Neuron (in vitro differentiated cells): ENCODE results near the gene DES.
"Not testable (repeated sequence)": the region's sequence is repeated elsewhere in the genome, so short reads cannot be mapped to it uniquely, and the experiment has no call there.

Experiments
- H2AFZ ChIP-seq: one replicate; pipeline ENCODE4 v1.6.1; 2013; ENCODE audit warnings: low read depth, mild to moderate bottlenecking, inconsistent platforms, low read length, moderate library complexity
- H3K27me3 ChIP-seq: one replicate; pipeline ENCODE4 v1.6.1; 2013; ENCODE audit warnings: low read length; ENCODE audit not compliant: insufficient read depth
- H3K36me3 ChIP-seq: one replicate; pipeline ENCODE4 v1.6.1; 2013; ENCODE audit warnings: low read length; ENCODE audit not compliant: insufficient read depth
- H3K4me1 ChIP-seq: one replicate; pipeline ENCODE4 v1.6.1; 2013; ENCODE audit warnings: low read length; ENCODE audit not compliant: insufficient read depth
- H3K4me3 ChIP-seq: 2 replicates; pipeline ENCODE4 v1.5.1; 2013; ENCODE audit warnings: mild to moderate bottlenecking, low read length, moderate library complexity
- H3K9me3 ChIP-seq: one replicate; pipeline ENCODE4 v1.6.1; 2013; ENCODE audit warnings: low read length

Gene DES

GRCh38 chr2:219388121-219388906 lies 29.9 kb upstream of the DES start:
- H3K36me3 ChIP-seq = peaks cover 7% of the 10 kb centered on the region
- no peaks in the 10 kb centered on the region for H3K27me3 ChIP-seq
- H3K4me1 ChIP-seq = peaks cover 12% of the 10 kb centered on the region
- H2AFZ ChIP-seq = peak overlapping the region; percentile 47
- H3K9me3 ChIP-seq = no peaks in the 10 kb centered on the region
- H3K4me3 ChIP-seq = peak overlapping the region; percentile 39

- Histone ChIP-seq H3K9me3 (no peaks in the 10 kb centered on the region), H3K27me3 (no peaks in the 10 kb centered on the region), H2AFZ (peak overlapping the region; percentile 47), H3K4me3 (peak overlapping the region; percentile 39), H3K4me1 (peaks cover 12% of the 10 kb centered on the region), H3K36me3 (peaks cover 2% of the 10 kb centered on the region)
Measured at GRCh38 chr2:219388907-219389156, 29.3 kb upstream of the DES start.

- Histone ChIP-seq H3K36me3 (no peaks in the 10 kb centered on the region), H3K4me3 (no peak overlapping the region), H3K27me3 (peaks cover 9% of the 10 kb centered on the region), H3K4me1 (no peaks in the 10 kb centered on the region), H3K9me3 (no peaks in the 10 kb centered on the region), H2AFZ (no peak overlapping the region)
Measured at GRCh38 chr2:219392754-219393153, 25.4 kb upstream of the DES start.

- H2AFZ ChIP-seq, H3K27me3 ChIP-seq, H3K4me3 ChIP-seq, H3K4me1 ChIP-seq, H3K9me3 ChIP-seq, H3K36me3 ChIP-seq: not testable (repeated sequence)
Measured at GRCh38 chr2:219395056-219395455, 23.1 kb upstream of the DES start.

GRCh38 chr2:219395609-219396008 lies 22.6 kb upstream of the DES start:
- no peak overlapping the region for H3K4me3 ChIP-seq
- no peaks in the 10 kb centered on the region for H3K36me3 ChIP-seq
- no peak overlapping the region for H2AFZ ChIP-seq
- H3K4me1 ChIP-seq = no peaks in the 10 kb centered on the region
- H3K9me3 ChIP-seq = no peaks in the 10 kb centered on the region
- H3K27me3 ChIP-seq = peaks cover 12% of the 10 kb centered on the region

GRCh38 chr2:219396863-219397457 lies 21.2 kb upstream of the DES start:
- Histone ChIP-seq H3K36me3 (no peaks in the 10 kb centered on the region), H3K4me3 (no peak overlapping the region), H3K9me3 (no peaks in the 10 kb centered on the region), H2AFZ (no peak overlapping the region), H3K27me3 (peaks cover 12% of the 10 kb centered on the region), H3K4me1 (no peaks in the 10 kb centered on the region)

GRCh38 chr2:219398721-219399363 lies 19.3 kb upstream of the DES start:
- Histone ChIP-seq H3K4me3 (no peak overlapping the region), H3K27me3 (peaks cover 15% of the 10 kb centered on the region), H2AFZ (no peak overlapping the region), H3K36me3 (no peaks in the 10 kb centered on the region), H3K9me3 (no peaks in the 10 kb centered on the region), H3K4me1 (peaks cover 6% of the 10 kb centered on the region)

GRCh38 chr2:219399716-219400478 lies 18.3 kb upstream of the DES start:
- H3K4me1 ChIP-seq = peaks cover 6% of the 10 kb centered on the region
- H3K4me3 ChIP-seq = no peak overlapping the region
- H3K36me3 ChIP-seq = no peaks in the 10 kb centered on the region
- peaks cover 17% of the 10 kb centered on the region for H3K27me3 ChIP-seq
- H2AFZ ChIP-seq = no peak overlapping the region
- H3K9me3 ChIP-seq = no peaks in the 10 kb centered on the region

- Histone ChIP-seq H3K27me3 (peaks cover 13% of the 10 kb centered on the region), H3K4me1 (peaks cover 6% of the 10 kb centered on the region), H2AFZ (no peak overlapping the region), H3K4me3 (no peak overlapping the region), H3K9me3 (no peaks in the 10 kb centered on the region), H3K36me3 (no peaks in the 10 kb centered on the region)
Measured at GRCh38 chr2:219400562-219400961, 17.6 kb upstream of the DES start.

- Histone ChIP-seq H3K27me3 (peaks cover 11% of the 10 kb centered on the region), H2AFZ (no peak overlapping the region), H3K36me3 (no peaks in the 10 kb centered on the region), H3K4me1 (peaks cover 6% of the 10 kb centered on the region), H3K9me3 (no peaks in the 10 kb centered on the region), H3K4me3 (no peak overlapping the region)
Measured at GRCh38 chr2:219401606-219402005, 16.6 kb upstream of the DES start.

GRCh38 chr2:219402665-219403515 lies 15.3 kb upstream of the DES start:
- peaks cover 6% of the 10 kb centered on the region for H3K4me1 ChIP-seq
- no peak overlapping the region for H2AFZ ChIP-seq
- H3K27me3 ChIP-seq = peaks cover 8% of the 10 kb centered on the region
- no peaks in the 10 kb centered on the region for H3K36me3 ChIP-seq
- no peak overlapping the region for H3K4me3 ChIP-seq
- no peaks in the 10 kb centered on the region for H3K9me3 ChIP-seq

GRCh38 chr2:219403861-219404260 lies 14.3 kb upstream of the DES start:
- H3K4me1 ChIP-seq = peaks cover 6% of the 10 kb centered on the region
- no peaks in the 10 kb centered on the region for H3K36me3 ChIP-seq

More at GRCh38 chr2:219403861-219404260, 14.3 kb upstream of the DES start:
- H3K4me3 ChIP-seq = no peak overlapping the region
- H2AFZ ChIP-seq = no peak overlapping the region
- H3K9me3 ChIP-seq = no peaks in the 10 kb centered on the region
- H3K27me3 ChIP-seq = peaks cover 8% of the 10 kb centered on the region
